ENCODE measurements around the gene EVC. TPM values are rescaled to one million over a fixed set of nuclear protein-coding genes. Genes with fewer than 3 reads are reported as not detected.
A peak's percentile ranks its signal among the peaks of the same experiment; 100 is the strongest.

EVC gene
- total RNA-seq, 1 donor = 69.1 TPM

- Histone ChIP-seq H3K4me3 (ENCODE audit: insufficient read depth, low read length) (no peak overlapping the region), H3K4me2 (ENCODE audit: insufficient read depth, low read length) (no peak overlapping the region), H3K27me3 (ENCODE audit: insufficient read depth, low read length) (no peaks in the 10 kb centered on the region), H3K36me3 (ENCODE audit: insufficient read depth, low read length) (peaks cover 72% of the 10 kb centered on the region), H4K20me1 (ENCODE audit: insufficient read depth, low read length) (peaks cover 39% of the 10 kb centered on the region), H2AFZ (ENCODE audit: low read length) (no peak overlapping the region), H3K79me2 (ENCODE audit: insufficient read depth, low read length) (peaks cover 24% of the 10 kb centered on the region), H3K9me3 (ENCODE audit: low read depth, low read length) (no peaks in the 10 kb centered on the region), H3K27ac (ENCODE audit: low read depth, low read length) (no peak overlapping the region), H3K4me1 (ENCODE audit: insufficient read depth, low read length) (no peaks in the 10 kb centered on the region)
- no peak for DNase-seq (ENCODE audit: insufficient read length, low spot score, missing footprints)
- no peak for TF ChIP-seq CTCF (IDR thresholded peaks at IDR 0.05; ENCODE audit: extremely low read depth, low read depth, low read length)
Observed at GRCh38 chr4:5816101-5816500, 105.1 kb downstream of the EVC start.

- no peak for TF ChIP-seq CTCF (IDR thresholded peaks at IDR 0.05; ENCODE audit: extremely low read depth, low read depth, low read length)
- Histone ChIP-seq H3K36me3 (ENCODE audit: insufficient read depth, low read length) (peaks cover 72% of the 10 kb centered on the region), H3K9me3 (ENCODE audit: low read depth, low read length) (no peaks in the 10 kb centered on the region), H3K79me2 (ENCODE audit: insufficient read depth, low read length) (peaks cover 24% of the 10 kb centered on the region), H3K4me1 (ENCODE audit: insufficient read depth, low read length) (no peaks in the 10 kb centered on the region), H3K4me2 (ENCODE audit: insufficient read depth, low read length) (no peak overlapping the region), H3K27me3 (ENCODE audit: insufficient read depth, low read length) (no peaks in the 10 kb centered on the region), H4K20me1 (ENCODE audit: insufficient read depth, low read length) (peaks cover 44% of the 10 kb centered on the region), H3K4me3 (ENCODE audit: insufficient read depth, low read length) (no peak overlapping the region), H3K27ac (ENCODE audit: low read depth, low read length) (no peak overlapping the region), H2AFZ (ENCODE audit: low read length) (no peak overlapping the region)
- DNase-seq (ENCODE audit: insufficient read length, low spot score, missing footprints) = no peak
Observed at GRCh38 chr4:5816851-5817375, 105.9 kb downstream of the EVC start.

- TF ChIP-seq CTCF (IDR thresholded peaks at IDR 0.05; ENCODE audit: extremely low read depth, low read depth, low read length) = peak; percentile 57
- peaks cover 27% of the 10 kb centered on the region for H4K20me1 ChIP-seq (ENCODE audit: insufficient read depth, low read length)
- H3K4me1 ChIP-seq (ENCODE audit: insufficient read depth, low read length) = peaks cover 2% of the 10 kb centered on the region
- no peak overlapping the region for H3K4me3 ChIP-seq (ENCODE audit: insufficient read depth, low read length)
- DNase-seq (ENCODE audit: insufficient read length, low spot score, missing footprints) = peak; percentile 74
- peaks cover 10% of the 10 kb centered on the region for H3K79me2 ChIP-seq (ENCODE audit: insufficient read depth, low read length)
- no peak overlapping the region for H2AFZ ChIP-seq (ENCODE audit: low read length)
- no peak overlapping the region for H3K27ac ChIP-seq (ENCODE audit: low read depth, low read length)
- H3K36me3 ChIP-seq (ENCODE audit: insufficient read depth, low read length) = peaks cover 67% of the 10 kb centered on the region
- no peaks in the 10 kb centered on the region for H3K9me3 ChIP-seq (ENCODE audit: low read depth, low read length)
- no peaks in the 10 kb centered on the region for H3K27me3 ChIP-seq (ENCODE audit: insufficient read depth, low read length)
- no peak overlapping the region for H3K4me2 ChIP-seq (ENCODE audit: insufficient read depth, low read length)
Observed at GRCh38 chr4:5821665-5822358, 110.8 kb downstream of the EVC start.

GRCh38 chr4:5822619-5823018, 111.6 kb downstream of the EVC start:
- DNase-seq (ENCODE audit: insufficient read length, low spot score, missing footprints) = no peak
- H2AFZ ChIP-seq (ENCODE audit: low read length) = no peak overlapping the region
- H3K27ac ChIP-seq (ENCODE audit: low read depth, low read length) = no peak overlapping the region
- H3K36me3 ChIP-seq (ENCODE audit: insufficient read depth, low read length) = peaks cover 67% of the 10 kb centered on the region
- H3K4me3 ChIP-seq (ENCODE audit: insufficient read depth, low read length) = no peak overlapping the region
- peaks cover 26% of the 10 kb centered on the region for H4K20me1 ChIP-seq (ENCODE audit: insufficient read depth, low read length)
- H3K27me3 ChIP-seq (ENCODE audit: insufficient read depth, low read length) = no peaks in the 10 kb centered on the region
- H3K4me1 ChIP-seq (ENCODE audit: insufficient read depth, low read length) = peaks cover 7% of the 10 kb centered on the region
- H3K4me2 ChIP-seq (ENCODE audit: insufficient read depth, low read length) = no peak overlapping the region
- TF ChIP-seq CTCF (IDR thresholded peaks at IDR 0.05; ENCODE audit: extremely low read depth, low read depth, low read length) = no peak
- H3K79me2 ChIP-seq (ENCODE audit: insufficient read depth, low read length) = peaks cover 3% of the 10 kb centered on the region
- no peaks in the 10 kb centered on the region for H3K9me3 ChIP-seq (ENCODE audit: low read depth, low read length)
